HL-60/S4 (cell line): ENCODE data around the gene CDK10.
"Not testable (repeated sequence)": the region's sequence is repeated elsewhere in the genome, so short reads cannot be mapped to it uniquely, and the experiment has no call there.

ENCODE experiments used
- in situ Hi-C: fragments of 300-500 bp; cut with MboI; formaldehyde crosslinking; loops from 2 replicates; pipeline ENCODE4 v1.14.3; 2022; ENCODE audit warnings: low sequenced_read_pairs

CDK10 gene

DNA sequence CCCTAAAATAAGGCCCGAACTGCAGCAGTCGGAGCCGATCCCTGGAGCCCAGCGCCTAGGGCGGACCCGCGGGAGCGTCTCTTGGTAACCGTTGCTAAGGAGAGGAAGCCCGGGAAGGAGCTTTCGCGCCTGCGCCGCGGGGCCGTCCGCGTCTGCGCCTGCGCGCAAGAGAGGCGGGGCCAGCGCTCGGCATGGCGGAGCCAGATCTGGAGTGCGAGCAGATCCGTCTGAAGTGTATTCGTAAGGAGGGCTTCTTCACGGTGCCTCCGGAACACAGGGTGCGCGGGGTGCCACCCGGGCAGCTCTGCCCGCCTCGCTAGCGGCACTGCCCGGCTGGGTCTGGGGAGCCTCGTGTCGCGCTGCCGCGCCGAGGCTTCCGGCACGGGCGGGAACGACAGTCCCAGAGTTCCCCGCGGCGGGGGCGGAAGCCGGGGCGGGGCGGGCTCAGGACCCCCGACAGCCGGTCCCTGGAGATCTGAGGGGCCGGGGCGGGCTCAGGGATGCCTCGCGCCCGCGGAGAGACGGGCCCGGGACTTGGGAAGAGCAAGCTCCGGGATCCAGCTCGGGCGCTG lies at the start of gene CDK10:
CDK10 (plus strand) TSS at position 170 of the 572 bp plus-strand sequence; CDS start at position 192, 22 bp downstream.
- in situ Hi-C loops = no loop called here

DNA sequence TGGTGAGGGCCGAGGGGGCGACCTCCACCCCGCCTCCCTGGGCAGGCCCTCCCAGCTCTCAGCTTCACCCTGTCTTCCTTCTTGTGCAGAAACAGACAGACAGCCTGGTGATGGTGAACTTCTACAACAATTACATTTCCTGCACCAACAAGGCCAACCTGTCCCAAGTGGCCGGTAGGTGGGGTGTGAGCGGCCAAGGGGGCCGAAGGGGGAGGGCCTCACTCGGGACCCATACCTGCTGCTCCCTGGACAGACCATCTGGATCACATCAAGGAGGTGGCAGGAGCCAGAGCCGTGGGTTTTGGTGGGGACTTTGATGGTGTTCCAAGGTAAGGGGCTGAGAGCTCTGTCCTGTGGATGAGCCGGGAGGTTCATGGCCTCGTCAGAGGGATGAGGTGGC lies 49.1 kb upstream of the CDK10 start:
- in situ Hi-C loops = no loop called here

DNA sequence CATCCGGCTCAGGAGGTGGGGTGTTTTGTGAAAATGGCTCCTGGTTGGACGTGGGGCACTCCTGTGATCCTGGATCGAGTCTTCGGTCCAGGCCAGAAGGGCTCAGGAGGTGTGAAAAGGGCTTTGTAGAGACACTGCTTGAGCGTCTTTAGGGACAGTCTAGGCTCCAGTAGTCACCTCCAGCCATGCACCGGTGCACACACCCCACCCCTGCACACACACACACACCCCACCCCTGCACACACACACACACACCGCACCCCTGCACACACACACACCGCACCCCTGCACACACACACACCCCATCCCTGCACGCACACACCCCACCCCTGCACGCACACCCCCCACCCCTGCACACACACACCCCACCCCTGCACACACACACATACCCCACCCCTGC lies 48.0 kb upstream of the CDK10 start:
- in situ Hi-C loops = no loop called here

DNA sequence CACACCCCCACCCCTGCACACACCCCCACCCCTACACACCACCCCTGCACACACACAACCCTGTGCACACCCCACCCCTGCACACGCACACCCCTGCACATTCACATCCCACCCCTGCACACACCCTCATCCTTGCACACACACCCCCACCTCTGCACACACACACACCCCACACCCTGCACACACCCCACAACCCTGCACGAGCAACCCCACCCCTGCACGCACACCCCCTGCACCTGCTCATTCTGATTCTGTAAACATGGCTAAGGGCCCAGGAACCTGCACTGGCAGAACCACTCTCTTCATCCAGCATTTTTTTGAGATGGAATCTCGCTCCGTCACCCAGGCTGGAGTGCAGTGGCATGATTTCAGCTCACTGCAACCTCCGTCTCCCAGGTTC lies 47.1 kb upstream of the CDK10 start:
- in situ Hi-C loops = no loop called here

DNA sequence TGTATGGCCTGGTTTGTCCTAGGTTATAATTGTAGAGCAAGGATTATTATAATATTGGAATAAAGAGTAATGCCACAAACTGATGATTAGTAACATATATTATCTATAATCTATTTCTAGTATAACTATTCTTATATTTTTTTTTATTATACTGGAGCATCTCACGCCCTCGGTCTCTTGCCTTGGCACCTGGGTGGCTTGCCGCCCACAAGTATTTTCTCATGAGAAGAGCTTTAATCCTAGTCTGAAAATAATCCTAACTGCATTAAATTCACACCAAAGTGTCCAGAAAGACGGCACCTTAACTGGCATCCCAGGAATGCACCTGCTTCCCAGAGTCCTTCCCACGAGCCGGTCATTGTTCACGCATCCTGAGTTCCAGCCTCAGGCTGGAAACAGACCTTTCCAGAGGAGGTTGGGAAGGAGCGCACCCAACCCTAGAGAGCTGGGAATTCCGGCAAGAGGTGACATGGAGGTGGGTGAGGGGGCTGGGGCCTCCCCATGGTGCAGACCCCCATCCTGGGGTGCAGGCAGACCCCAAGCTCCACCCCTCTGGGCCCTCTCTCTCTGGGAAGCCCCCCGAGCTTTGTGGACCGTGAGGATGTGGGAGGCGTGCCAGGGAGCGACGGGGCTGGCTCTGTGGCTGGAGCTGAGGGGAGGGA lies 44.9 kb upstream of the CDK10 start:
- in situ Hi-C loops = no loop called here

GRCh38 chr16:89642574-89642973 lies 43.9 kb upstream of the CDK10 start:
- in situ Hi-C loops = no loop called here

GRCh38 chr16:89643769-89644300 lies 42.7 kb upstream of the CDK10 start:
- in situ Hi-C loops = no loop called here

GRCh38 chr16:89645122-89645521 lies 41.4 kb upstream of the CDK10 start:
- in situ Hi-C loops = no loop called here

GRCh38 chr16:89646270-89646669 lies 40.2 kb upstream of the CDK10 start:
- in situ Hi-C loops = no loop called here

GRCh38 chr16:89646906-89647305 lies 39.6 kb upstream of the CDK10 start:
- in situ Hi-C loops = no loop called here

DNA sequence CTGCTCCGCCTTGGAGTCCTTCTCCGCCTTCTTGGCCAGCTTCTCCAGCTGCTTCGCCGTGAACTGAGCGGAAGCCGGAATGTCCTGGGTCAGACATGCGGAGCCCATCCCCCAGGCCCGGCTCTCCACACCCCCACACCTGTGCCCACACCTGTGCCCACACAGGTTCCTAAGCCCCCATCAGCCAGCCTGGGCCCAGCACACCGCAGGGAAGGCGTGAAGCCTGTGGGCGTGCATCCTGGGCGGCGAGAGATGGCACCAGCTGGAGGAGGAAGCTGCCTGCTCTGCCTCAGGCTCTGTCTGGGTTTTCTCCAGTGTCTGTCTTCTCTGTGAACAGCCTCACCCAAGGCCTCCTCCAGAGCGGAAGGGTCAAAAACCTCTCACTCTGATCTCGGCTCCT lies 34.9 kb upstream of the CDK10 start:
- in situ Hi-C loops = no loop called here

- in situ Hi-C loops = no loop called here
Observed at GRCh38 chr16:89653656-89654295, 32.7 kb upstream of the CDK10 start.

- in situ Hi-C loops = no loop called here
Observed at GRCh38 chr16:89655062-89655643, 31.3 kb upstream of the CDK10 start.

DNA sequence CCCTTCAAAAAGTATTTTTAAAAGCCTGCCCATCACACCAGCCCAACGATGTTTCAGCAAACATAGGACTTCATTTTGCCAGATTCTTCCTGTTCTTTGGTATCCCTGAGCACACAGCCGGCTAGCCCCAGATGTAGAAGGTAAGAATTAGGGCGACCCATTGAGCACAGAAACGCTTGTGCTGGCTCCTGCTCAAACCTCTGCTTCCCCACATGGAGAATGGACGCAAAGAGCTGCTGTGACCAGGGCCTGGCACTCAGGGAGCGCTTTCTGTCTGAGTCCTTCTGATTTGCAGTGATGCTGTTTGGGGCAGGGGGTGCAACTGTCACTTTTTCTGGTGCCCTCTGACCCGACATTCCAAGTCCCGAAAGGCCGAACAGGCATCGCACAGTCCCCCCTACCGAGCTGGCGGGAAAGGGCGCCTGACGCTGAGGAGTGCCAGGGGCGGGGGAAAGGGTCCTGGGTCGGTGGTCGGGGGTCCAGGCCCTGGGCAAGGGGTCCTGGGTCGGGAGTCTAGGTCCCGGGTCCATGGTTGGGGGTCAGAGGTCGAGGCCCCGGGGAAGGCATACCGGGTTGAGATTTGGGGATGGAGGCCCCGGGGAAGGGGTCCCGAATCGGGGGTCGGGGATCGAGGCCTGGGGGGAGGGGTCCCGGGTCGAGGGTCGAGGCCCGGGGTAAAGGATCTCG lies 29.9 kb upstream of the CDK10 start:
- in situ Hi-C loops = no loop called here

- in situ Hi-C loops = no loop called here
Observed at GRCh38 chr16:89657442-89658220, 28.9 kb upstream of the CDK10 start, which contains the start of the genes CHMP1A and SPATA33. TSS of gene CHMP1A (minus strand) at chr16:89657708. CDS start at chr16:89657588, 120 bp downstream. TSS of gene SPATA33 (plus strand) at chr16:89657836. CDS start at chr16:89657912, 76 bp downstream.

- in situ Hi-C loops = no loop called here
Observed at GRCh38 chr16:89658221-89658879, 28.1 kb upstream of the CDK10 start.

DNA sequence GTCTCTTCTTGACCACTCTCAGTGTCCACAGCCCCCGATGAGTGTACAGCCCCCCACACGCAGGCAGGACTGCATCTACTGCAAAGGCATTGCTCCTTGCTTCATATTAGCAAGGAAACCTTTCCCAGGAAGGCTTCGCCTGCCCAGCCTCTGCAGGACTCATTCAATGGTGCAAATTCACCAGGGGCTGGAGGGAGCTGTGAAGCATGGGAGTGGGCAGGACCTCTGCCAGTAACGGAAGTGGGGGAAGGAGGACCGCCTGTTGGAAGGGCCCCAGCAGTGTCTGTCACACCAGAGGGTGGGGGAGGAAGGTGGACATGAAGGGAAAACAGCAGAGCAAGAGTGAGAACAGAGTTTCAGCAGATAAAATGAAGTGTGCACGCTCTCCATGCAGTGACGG lies 26.3 kb upstream of the CDK10 start:
- in situ Hi-C loops = no loop called here

GRCh38 chr16:89661215-89661614 lies 25.3 kb upstream of the CDK10 start:
- in situ Hi-C loops = no loop called here

GRCh38 chr16:89664238-89664637 lies 22.3 kb upstream of the CDK10 start:
- in situ Hi-C loops = not testable (repeated sequence)

- in situ Hi-C loops = not testable (repeated sequence)
Observed at GRCh38 chr16:89667000-89667399, 19.5 kb upstream of the CDK10 start.
